Neural crest cell (in vitro differentiated cells): Measurements from ENCODE around the gene MYF5. TPM values are rescaled to one million over a fixed set of nuclear protein-coding genes. Genes with fewer than 3 reads are reported as not detected.

Experiments
- DNase-seq: peaks from one replicate; pipeline ENCODE4 v3.0.0; 2021; ENCODE audit warnings: low read depth, mixed read lengths, low spot score
- H3K27ac Mint-ChIP-seq: one replicate; pipeline ENCODE4 v1.8.0; 2021; ENCODE audit warnings: mild to moderate bottlenecking, mixed read lengths; ENCODE audit not compliant: unreplicated experiment
- H3K27me3 Mint-ChIP-seq: 2 replicates; pipeline ENCODE4 v1.8.0; 2021; ENCODE audit warnings: low read depth, mild to moderate bottlenecking, mixed read lengths
- H3K36me3 Mint-ChIP-seq: 2 replicates; pipeline ENCODE4 v1.8.0; 2021; ENCODE audit warnings: low read depth, mild to moderate bottlenecking, mixed read lengths
- H3K4me1 Mint-ChIP-seq: 2 replicates; pipeline ENCODE4 v1.8.0; 2021; ENCODE audit warnings: mixed read lengths
- H3K4me3 Mint-ChIP-seq: one replicate; pipeline ENCODE4 v1.8.0; 2021; ENCODE audit warnings: mild to moderate bottlenecking, mixed read lengths
- H3K9me3 Mint-ChIP-seq: 2 replicates; pipeline ENCODE4 v1.8.0; 2021; ENCODE audit warnings: mixed read lengths
- CTCF ChIP-seq: fragments of 200-600 bp; sonication (generic); conservative IDR thresholded peaks from 2 replicates; pipeline ENCODE4 v1.5.0; 2021; ENCODE audit warnings: antibody characterized with exemption, mild to moderate bottlenecking
- total RNA-seq: library from RNA; stranded (reverse); gene quantifications from 2 replicates; pipeline ENCODE4 v1.2.1, GENCODE V29; 2021

Gene MYF5
- total RNA-seq, 1 donor from 2014 or later = not detected

GRCh38 chr12:80690513-80690912 is 26.2 kb upstream of the MYF5 start:
- Mint-ChIP-seq H3K9me3 (no peaks in the 10 kb centered on the region), H3K27ac (no peak overlapping the region), H3K27me3 (no peaks in the 10 kb centered on the region), H3K4me3 (no peak overlapping the region), H3K36me3 (no peaks in the 10 kb centered on the region), H3K4me1 (no peaks in the 10 kb centered on the region)
- TF ChIP-seq CTCF = no peak
- DNase-seq = no peak

GRCh38 chr12:80692114-80692513 is 24.6 kb upstream of the MYF5 start:
- Mint-ChIP-seq H3K27me3 (no peaks in the 10 kb centered on the region), H3K27ac (no peak overlapping the region), H3K4me1 (no peaks in the 10 kb centered on the region), H3K36me3 (no peaks in the 10 kb centered on the region), H3K9me3 (no peaks in the 10 kb centered on the region), H3K4me3 (no peak overlapping the region)
- no peak for DNase-seq
- no peak for TF ChIP-seq CTCF

- no peak for TF ChIP-seq CTCF
- no peaks in the 10 kb centered on the region for H3K4me1 Mint-ChIP-seq
- H3K27ac Mint-ChIP-seq = no peak overlapping the region
- no peaks in the 10 kb centered on the region for H3K36me3 Mint-ChIP-seq
- DNase-seq = no peak
- no peaks in the 10 kb centered on the region for H3K27me3 Mint-ChIP-seq
- H3K4me3 Mint-ChIP-seq = no peak overlapping the region
- H3K9me3 Mint-ChIP-seq = no peaks in the 10 kb centered on the region
Measured at GRCh38 chr12:80697270-80697887, 19.3 kb upstream of the MYF5 start.

- H3K9me3 Mint-ChIP-seq = no peaks in the 10 kb centered on the region
- H3K27ac Mint-ChIP-seq = no peak overlapping the region
- no peak for DNase-seq
- H3K27me3 Mint-ChIP-seq = no peaks in the 10 kb centered on the region
- H3K36me3 Mint-ChIP-seq = no peaks in the 10 kb centered on the region
- TF ChIP-seq CTCF = no peak
- H3K4me3 Mint-ChIP-seq = no peak overlapping the region
- peaks cover 4% of the 10 kb centered on the region for H3K4me1 Mint-ChIP-seq
Measured at GRCh38 chr12:80698256-80698655, 18.5 kb upstream of the MYF5 start.

GRCh38 chr12:80698847-80699542 is 17.7 kb upstream of the MYF5 start:
- no peak for TF ChIP-seq CTCF
- Mint-ChIP-seq H3K27me3 (no peaks in the 10 kb centered on the region), H3K27ac (no peak overlapping the region), H3K4me1 (peaks cover 7% of the 10 kb centered on the region), H3K36me3 (no peaks in the 10 kb centered on the region), H3K4me3 (no peak overlapping the region), H3K9me3 (no peaks in the 10 kb centered on the region)
- no peak for DNase-seq
